Mucosa of gallbladder (tissue), 1 donor: ENCODE results near the gene TYW5. TPM values are rescaled to one million over a fixed set of nuclear protein-coding genes. Genes with fewer than 3 reads are reported as not detected.

Experiments used
- DNase-seq: peaks from one replicate; pipeline ENCODE4 v3.0.0-alpha.2; 2020; ENCODE audit warnings: low spot score
- total RNA-seq: library from RNA; stranded (reverse); gene quantifications from one replicate; pipeline ENCODE4 v1.2.1, GENCODE V29; 2021
- donor health status: DM: no; HTN: no; CAD: no.

TYW5 gene
- total RNA-seq, 1 donor from 2014 or later: 6.5 TPM

- DNase-seq: no peak
Measured at GRCh38 chr2:199975273-199975895, 20.1 kb upstream of the TYW5 start.

GRCh38 chr2:199973703-199974102, 18.4 kb upstream of the TYW5 start:
- no peak for DNase-seq

- no peak for DNase-seq
Measured at GRCh38 chr2:199972088-199972626, 16.9 kb upstream of the TYW5 start.

- DNase-seq: no peak
Measured at GRCh38 chr2:199968126-199968525, 12.8 kb upstream of the TYW5 start.

GRCh38 chr2:199966976-199967375, 11.7 kb upstream of the TYW5 start:
- DNase-seq: no peak

GRCh38 chr2:199966405-199966804, 11.1 kb upstream of the TYW5 start:
- no peak for DNase-seq

- no peak for DNase-seq
Measured at GRCh38 chr2:199962203-199962602, 6.9 kb upstream of the TYW5 start.

- DNase-seq: no peak
Measured at GRCh38 chr2:199958014-199958413, 2.7 kb upstream of the TYW5 start.

- DNase-seq: no peak
Measured at GRCh38 chr2:199956062-199956380, 730 bp upstream of the TYW5 start.

- DNase-seq: no peak
Measured at GRCh38 chr2:199955007-199955338, 318 bp downstream of the TYW5 start.

GRCh38 chr2:199951023-199951422, 4.3 kb downstream of the TYW5 start:
- DNase-seq: no peak

- no peak for DNase-seq
Measured at GRCh38 chr2:199950396-199950795, 4.9 kb downstream of the TYW5 start.

- no peak for DNase-seq
Measured at GRCh38 chr2:199946836-199947235, 8.5 kb downstream of the TYW5 start.

GRCh38 chr2:199946196-199946595, 9.1 kb downstream of the TYW5 start:
- DNase-seq: no peak

GRCh38 chr2:199943373-199943772, 11.9 kb downstream of the TYW5 start:
- no peak for DNase-seq

GRCh38 chr2:199940373-199940772, 14.9 kb downstream of the TYW5 start:
- no peak for DNase-seq

- DNase-seq: no peak
Measured at GRCh38 chr2:199936554-199936953, 18.7 kb downstream of the TYW5 start.

- no peak for DNase-seq
Measured at GRCh38 chr2:199933466-199933865, 21.8 kb downstream of the TYW5 start.

- DNase-seq: no peak
Measured at GRCh38 chr2:199932312-199932855, 22.9 kb downstream of the TYW5 start.

GRCh38 chr2:199929262-199929661, 26.0 kb downstream of the TYW5 start:
- DNase-seq: no peak

- no peak for DNase-seq
Measured at GRCh38 chr2:199928626-199929025, 26.7 kb downstream of the TYW5 start.

- no peak for DNase-seq
Measured at GRCh38 chr2:199928226-199928625, 27.1 kb downstream of the TYW5 start.

GRCh38 chr2:199926806-199927205, 28.5 kb downstream of the TYW5 start:
- DNase-seq: no peak

- DNase-seq: no peak
Measured at GRCh38 chr2:199923924-199924323, 31.4 kb downstream of the TYW5 start.
